Right renal cortex interstitium (tissue), 3 donors: Measurements from ENCODE around the gene MMP27. TPM values are rescaled to one million over a fixed set of nuclear protein-coding genes. Genes with fewer than 3 reads are reported as not detected.

Source experiments
- DNase-seq, 3 donors: peaks; one replicate each; pipeline ENCODE4 v3.0.0-alpha.2; 2013; ENCODE audit warnings: low read depth in 3 of 3, low spot score in 2 of 3
- polyA plus RNA-seq, 3 donors: library from polyadenylated mRNA; unstranded; fragments of 120-200 nt; gene quantifications; one replicate each; pipeline ENCODE4 v1.2.1, GENCODE V29; 2013; ENCODE audit not compliant: insufficient read length in 3 of 3

Gene MMP27
- polyA plus RNA-seq, 3 donors = not detected

GRCh38 chr11:102704841-102705240, 728 bp downstream of the MMP27 start:
- DNase-seq = no peak

DNA sequence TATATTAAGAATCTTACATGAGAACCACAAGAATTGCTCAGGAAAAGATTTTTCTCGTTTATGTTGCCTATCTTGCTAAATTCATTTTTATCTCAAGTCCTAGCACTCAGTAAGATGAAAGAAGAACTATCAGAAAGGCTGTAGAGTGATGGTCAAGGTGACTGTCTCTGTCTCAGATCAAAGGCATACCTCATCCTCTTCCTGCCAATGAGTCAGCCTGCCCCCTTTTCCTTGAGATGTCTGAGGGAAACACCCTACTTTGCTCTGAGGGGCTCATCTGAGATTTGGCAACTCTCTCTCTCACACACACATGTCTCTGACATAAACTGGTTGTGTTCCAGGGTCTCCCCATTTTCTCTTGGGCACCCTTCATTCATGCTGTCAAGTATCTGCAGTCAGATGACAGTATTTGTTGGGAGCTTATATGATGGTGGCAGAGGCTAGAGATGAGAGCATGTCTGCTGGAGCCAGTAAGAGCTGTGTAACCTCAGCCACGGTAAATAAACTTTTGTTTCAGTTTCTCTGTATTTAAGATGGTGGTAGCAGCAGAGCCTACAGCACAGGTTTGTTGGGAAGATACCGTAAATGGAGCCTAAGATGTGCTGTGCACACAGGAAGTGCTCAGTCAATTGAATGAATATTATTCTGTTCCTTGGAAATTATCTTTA, 1.6 kb downstream of the MMP27 start:
- no peak for DNase-seq

DNA sequence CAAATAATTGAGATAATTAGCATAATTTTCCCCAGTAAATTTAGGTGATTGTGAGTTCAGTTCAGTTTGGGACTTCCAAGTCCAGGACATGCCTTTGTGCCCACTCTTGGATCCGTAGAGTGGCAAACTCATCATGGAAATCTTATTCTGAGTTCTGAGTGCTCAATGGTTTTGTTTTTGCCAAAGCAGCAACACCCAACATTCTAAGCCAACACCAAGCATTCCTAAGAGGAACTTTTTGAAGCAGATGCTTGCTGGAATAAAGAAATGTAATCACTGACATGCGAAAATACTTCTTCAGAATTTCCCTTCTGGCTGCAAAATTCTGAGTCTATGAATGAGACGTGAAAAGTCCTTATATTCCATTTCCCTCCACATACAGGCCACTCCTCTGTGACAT, 10.4 kb downstream of the MMP27 start:
- DNase-seq = no peak

DNA sequence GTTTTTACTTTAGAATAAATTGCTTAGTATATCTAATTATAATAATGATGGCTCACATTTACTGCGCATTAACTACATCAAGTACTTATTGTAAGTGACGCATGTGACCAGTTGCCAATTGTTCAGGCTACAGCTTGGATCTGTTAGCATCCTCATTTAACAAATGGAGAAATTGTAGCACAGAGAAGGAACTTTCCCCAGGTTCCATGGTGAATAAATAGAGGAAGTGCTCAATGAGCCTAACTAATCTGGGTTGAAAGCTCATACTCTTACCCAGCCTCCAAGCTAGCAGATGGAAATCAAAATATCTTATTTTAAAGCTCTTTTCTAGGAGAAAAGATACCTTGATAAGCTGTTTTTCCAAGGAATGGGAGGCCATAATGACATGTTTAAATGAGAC, 19.8 kb downstream of the MMP27 start:
- no peak for DNase-seq

DNA sequence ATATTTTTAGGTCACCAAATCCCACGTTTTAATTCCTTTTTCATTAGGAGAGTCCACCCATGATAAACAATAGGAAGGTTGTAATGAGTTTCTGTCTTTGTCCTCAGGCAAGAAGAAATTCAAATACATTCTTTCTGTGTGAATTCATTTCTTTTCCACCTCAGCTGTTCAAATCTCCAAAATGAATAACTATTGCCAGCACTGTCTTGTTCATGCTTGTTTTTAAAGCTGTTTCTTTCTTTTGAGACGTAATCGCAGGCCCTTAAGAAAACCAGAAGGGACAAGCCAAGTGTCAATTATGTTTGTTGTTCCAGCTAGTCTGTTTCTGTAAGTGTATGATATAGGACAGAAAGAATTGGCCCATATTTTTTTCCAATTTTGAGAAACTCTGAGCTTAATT, 20.2 kb downstream of the MMP27 start:
- no peak for DNase-seq

DNA sequence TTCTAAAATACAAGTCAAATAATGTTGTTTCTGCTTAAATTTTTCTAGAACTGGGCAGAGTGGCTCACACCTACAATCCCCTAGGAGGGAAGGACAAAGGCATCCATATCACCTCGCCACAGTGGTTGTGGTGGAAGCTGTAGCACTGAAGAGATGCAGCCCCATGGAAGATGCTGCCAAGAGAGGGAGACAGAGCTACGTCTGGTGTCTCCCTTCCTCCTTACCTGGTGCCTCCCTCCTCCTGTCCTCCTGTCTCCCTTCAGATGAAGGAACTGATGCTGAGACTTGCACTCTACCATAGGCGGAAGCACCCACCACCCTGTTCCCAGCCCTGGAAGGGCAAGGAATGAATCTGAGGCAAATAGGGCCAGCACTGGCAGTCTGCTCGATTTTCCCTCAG, 22.3 kb downstream of the MMP27 start:
- no peak for DNase-seq

GRCh38 chr11:102680945-102681344, 24.6 kb downstream of the MMP27 start:
- no peak for DNase-seq

GRCh38 chr11:102678022-102678421, 27.5 kb downstream of the MMP27 start:
- no peak for DNase-seq

- no peak for DNase-seq
Observed at GRCh38 chr11:102676084-102676483, 29.5 kb downstream of the MMP27 start.

DNA sequence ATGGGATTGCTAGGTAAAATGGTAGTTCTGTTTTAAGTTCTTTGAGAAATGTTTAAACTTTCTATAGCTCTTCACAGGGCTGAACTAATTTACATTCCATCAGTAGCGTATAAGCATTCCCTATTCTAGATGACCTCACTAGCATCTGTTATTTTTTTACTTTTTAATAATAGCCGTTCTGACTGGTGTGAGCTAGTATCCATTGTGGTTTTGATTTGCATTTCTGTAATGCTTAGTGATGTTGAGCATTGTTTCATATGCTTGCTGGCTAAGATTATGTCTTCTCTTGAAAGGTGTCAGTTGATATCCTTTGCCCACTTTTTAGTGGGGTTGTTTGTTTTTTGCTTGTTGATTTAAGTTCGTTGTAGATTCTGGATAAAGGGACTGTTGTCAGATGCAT, 35.9 kb downstream of the MMP27 start:
- DNase-seq = no peak

DNA sequence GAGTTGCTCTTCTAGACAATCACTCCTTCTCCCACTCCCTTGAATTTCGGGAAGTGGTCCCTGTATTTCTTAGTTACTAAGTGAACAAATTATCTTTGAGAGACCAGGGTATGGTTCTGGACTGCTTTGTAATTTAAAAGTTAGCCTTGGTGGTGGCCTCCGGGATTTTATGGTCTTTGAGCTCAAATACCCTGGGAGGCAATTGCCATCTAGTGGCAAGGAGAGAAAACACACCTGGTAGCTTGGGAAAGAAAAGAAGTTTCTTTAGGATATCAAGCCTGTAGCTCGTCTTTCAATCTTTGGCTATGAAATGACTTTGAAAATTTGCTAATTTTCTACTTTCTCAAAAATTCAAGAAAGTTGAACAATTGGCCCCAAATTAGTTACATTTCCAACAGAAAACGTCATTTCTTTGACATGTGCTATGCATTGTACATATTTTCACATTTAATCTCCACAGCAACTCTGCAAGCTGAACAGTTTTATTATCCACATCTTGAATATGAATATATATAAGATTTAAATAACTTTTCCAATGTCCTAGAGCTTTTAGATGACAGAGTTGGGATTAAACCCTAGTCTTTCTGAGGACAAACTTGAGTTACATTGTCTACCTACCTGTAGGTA, 39.1 kb downstream of the MMP27 start:
- DNase-seq = peak in 2 of 3 donors; percentile 4 to 12

DNA sequence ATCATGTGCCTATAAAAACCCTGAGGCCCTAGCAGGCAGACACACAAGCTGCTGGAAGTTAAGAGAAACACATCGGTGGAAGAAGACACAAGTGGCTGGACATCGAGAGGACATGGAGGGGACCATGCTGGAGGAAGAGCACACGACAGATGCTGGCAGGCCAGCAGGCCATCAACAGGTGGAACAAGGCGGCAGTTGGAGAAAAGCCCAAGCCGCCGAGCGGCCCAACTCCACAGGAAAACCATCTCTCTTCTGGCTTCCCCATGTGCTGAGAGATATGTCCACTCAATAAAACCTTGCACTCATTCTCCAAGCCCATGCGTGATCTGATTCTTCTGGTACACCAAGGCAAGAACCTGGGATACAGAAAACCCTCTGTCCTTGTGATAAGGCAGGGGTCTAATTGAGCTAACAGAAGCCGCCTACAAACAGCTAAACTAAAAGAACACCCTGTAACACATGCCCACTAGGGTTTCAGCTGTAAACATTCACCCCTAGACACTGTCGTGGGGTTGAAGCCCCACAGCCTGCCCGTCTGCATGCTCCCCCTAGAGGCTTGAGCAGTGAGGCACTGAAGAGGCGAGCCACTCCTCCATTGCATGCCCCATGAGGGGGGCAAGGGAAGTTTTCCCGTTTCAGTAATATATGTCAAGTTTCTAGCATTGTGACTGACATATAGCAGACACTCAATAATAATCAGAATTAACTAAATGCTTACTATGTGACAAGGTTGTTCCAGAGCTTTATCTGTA, 41.4 kb downstream of the MMP27 start:
- no peak for DNase-seq

GRCh38 chr11:102662607-102663006, 43.0 kb downstream of the MMP27 start:
- DNase-seq = no peak

DNA sequence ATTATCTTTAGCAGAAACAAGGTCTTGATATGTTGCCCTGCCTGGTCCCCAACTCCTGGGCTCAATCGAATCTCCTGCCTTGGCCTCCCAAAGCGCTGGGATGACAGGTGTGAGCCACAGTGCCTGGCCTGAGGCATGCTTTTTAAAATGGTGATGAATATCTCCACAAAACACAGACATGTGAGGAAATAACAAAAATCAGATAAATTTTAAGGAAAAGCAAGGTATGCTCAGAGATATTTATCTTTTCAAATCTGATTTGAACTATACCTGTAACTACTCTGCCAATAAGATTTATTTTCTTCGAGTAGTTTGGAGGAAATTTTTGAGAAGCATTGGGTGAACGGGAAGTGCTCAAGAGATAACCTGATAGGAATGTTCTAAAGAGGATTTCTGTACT, 44.5 kb downstream of the MMP27 start:
- DNase-seq = no peak

- no peak for DNase-seq
Observed at GRCh38 chr11:102656528-102656927, 49.0 kb downstream of the MMP27 start.

GRCh38 chr11:102655547-102655946, 50.0 kb downstream of the MMP27 start:
- no peak for DNase-seq

DNA sequence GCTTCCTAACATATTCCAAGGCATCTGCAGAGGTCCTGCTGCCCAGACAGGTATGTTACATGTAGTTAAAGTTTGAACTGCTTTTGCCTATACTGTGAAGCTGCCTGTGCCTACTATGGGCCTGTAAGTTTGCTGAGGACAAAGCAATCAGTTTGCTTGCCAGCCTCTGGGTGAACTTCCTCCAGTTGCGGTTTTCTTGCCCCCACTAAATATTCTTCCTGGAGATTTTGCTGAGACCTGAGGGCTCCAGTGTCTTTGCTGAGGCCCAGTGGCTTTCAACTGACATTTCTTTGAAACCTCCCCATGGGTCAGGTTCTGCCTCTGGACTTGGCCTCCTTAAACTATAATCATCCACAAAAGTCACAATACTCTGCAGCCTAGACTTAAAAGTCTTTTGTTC, 50.8 kb downstream of the MMP27 start:
- no peak for DNase-seq

GRCh38 chr11:102653744-102654291, 51.8 kb downstream of the MMP27 start:
- no peak for DNase-seq

DNA sequence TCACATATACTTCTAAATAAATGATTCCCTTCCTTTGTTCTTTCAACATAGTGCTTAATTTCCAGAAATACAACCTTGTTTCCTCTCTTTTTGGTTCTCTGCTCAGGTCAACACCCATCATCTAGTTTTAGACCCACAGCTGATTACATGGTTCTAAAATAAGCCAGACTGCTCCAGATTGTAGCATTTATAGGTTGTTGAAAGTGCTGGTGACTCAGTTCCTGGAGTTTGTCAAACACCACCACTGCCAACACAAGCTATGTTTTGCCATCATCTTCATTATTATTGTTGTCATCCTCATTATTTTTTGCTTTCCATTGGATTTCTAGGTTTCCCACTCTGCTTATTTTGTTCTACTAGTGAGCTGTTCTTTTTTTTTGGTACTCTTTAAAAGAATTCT, 58.1 kb downstream of the MMP27 start:
- DNase-seq = no peak

GRCh38 chr11:102643941-102644340, 61.6 kb downstream of the MMP27 start:
- DNase-seq = no peak
